NB4 (cell line): ENCODE measurements around the gene PHLDA3.

Experiments used
- DNase-seq: peaks from one replicate; pipeline ENCODE4 v3.0.0; 2010; ENCODE audit warnings: low read depth
- H3K4me3 ChIP-seq: one replicate; pipeline ENCODE4 v1.5.1; 2011; ENCODE audit warnings: mild to moderate bottlenecking, low read depth, low read length, moderate library complexity
- MYC ChIP-seq: IDR thresholded peaks from 2 replicates; pipeline ENCODE4 v1.6.1; 2011; ENCODE audit warnings: low read depth, low read length
- POLR2A ChIP-seq: IDR thresholded peaks from 2 replicates; pipeline ENCODE4 v1.6.1; 2011; ENCODE audit warnings: mild to moderate bottlenecking; ENCODE audit not compliant: insufficient read length; ENCODE audit errors: extremely low read depth
- TF ChIP-seq, protein P1 (sequence below): IDR thresholded peaks from 2 replicates; pipeline ENCODE4 v1.6.1; 2011; ENCODE audit warnings: low read depth, low read length
- TF ChIP-seq, protein P2 (sequence below): IDR thresholded peaks from one replicate; pipeline ENCODE4 v1.5.1; 2012; ENCODE audit warnings: low read depth, low read length

Gene PHLDA3

DNA sequence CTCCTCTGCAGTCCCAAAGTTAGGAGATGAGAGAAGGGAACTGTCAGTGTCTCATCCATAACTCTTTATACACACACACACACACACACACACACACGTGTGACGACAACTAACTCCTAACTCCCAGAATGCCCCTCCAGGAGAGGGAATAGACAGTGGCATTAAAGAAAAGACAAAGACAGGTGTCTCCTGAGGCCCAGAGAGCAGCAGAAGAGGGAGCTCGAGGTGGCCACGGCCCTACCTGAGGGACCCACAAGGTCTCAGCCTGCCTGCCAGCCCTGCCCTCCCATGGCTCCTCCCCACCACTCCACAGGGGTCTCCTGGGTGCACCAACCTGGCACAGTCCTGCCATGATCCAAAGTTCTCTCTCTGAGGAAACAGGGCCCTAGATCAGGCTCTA, 1.6 kb upstream of the PHLDA3 start:
- no peak overlapping the region for H3K4me3 ChIP-seq
- DNase-seq: no peak
- TF ChIP-seq, protein P1, sequence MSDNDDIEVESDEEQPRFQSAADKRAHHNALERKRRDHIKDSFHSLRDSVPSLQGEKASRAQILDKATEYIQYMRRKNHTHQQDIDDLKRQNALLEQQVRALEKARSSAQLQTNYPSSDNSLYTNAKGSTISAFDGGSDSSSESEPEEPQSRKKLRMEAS: no peak
- TF ChIP-seq, protein P2, sequence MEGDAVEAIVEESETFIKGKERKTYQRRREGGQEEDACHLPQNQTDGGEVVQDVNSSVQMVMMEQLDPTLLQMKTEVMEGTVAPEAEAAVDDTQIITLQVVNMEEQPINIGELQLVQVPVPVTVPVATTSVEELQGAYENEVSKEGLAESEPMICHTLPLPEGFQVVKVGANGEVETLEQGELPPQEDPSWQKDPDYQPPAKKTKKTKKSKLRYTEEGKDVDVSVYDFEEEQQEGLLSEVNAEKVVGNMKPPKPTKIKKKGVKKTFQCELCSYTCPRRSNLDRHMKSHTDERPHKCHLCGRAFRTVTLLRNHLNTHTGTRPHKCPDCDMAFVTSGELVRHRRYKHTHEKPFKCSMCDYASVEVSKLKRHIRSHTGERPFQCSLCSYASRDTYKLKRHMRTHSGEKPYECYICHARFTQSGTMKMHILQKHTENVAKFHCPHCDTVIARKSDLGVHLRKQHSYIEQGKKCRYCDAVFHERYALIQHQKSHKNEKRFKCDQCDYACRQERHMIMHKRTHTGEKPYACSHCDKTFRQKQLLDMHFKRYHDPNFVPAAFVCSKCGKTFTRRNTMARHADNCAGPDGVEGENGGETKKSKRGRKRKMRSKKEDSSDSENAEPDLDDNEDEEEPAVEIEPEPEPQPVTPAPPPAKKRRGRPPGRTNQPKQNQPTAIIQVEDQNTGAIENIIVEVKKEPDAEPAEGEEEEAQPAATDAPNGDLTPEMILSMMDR: no peak
- no peak for TF ChIP-seq MYC
- no peak for TF ChIP-seq POLR2A

DNA sequence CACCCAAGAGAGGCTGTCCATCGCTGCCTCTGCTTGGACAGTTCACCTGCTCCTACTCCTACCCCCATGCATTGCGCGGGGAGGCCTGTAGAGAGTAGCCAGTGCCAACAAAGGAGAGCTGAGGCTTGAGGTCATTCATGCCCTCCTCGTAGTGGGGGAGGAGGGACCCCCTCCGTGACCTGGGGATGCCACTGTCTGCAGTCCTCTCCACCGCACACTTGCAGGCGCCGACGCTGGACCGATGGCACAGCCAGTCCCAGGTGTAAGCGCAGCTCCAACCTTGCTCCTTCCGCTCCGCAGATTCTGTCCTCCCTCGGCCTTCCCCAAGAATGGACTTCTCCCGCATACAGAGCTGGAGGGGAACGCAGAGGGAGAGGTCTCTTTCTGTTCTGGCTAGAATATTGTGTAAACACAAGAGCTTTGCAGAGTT, 672 bp upstream of the PHLDA3 start:
- TF ChIP-seq, protein P2: no peak
- TF ChIP-seq POLR2A (no peak), MYC (no peak)
- TF ChIP-seq, protein P1: no peak
- no peak overlapping the region for H3K4me3 ChIP-seq
- DNase-seq: no peak

DNA sequence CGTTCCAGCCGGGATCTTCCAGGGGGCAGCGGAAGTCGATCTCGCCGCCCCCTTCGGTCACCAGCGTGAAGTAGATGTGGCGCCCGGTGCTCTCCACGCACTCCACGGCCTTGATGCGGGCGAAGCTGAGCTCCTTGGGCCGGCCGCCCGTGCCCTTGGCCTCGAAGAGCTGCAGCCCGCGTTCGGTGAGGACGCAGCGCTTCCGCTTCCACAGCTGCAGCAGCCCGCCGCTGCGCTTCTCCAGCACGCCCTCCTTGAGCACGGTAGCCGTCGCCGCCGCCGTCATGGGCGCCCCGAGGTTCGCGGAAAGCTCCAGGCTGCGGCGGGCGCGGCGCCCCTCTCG, 516 bp downstream of the PHLDA3 start:
- no peak for DNase-seq
- H3K4me3 ChIP-seq: no peak overlapping the region
- TF ChIP-seq, protein P1: no peak
- TF ChIP-seq, protein P2: no peak
- TF ChIP-seq MYC (no peak), POLR2A (no peak)

DNA sequence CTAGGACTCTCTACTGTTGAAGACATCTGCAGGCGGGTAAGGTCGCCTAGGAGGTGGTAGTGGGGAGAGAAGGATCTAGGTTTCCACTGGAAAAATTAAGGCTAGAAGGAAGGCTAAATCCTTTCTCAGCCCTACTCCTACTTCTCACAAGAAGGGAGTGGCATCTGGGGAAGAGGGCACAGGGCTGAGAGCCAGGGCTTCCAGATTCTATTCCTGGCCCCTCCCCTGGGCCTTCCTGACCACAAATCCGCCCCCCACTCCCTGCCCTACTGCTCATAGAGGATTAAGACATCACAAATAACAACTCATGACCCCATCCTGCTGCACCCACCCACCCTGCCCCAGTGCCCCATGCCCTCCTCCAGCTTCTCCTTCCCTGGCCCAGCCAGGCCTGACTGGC, 2.5 kb downstream of the PHLDA3 start:
- TF ChIP-seq POLR2A (no peak), MYC (no peak)
- TF ChIP-seq, protein P2: no peak
- TF ChIP-seq, protein P1: no peak
- no peak overlapping the region for H3K4me3 ChIP-seq
- no peak for DNase-seq

DNA sequence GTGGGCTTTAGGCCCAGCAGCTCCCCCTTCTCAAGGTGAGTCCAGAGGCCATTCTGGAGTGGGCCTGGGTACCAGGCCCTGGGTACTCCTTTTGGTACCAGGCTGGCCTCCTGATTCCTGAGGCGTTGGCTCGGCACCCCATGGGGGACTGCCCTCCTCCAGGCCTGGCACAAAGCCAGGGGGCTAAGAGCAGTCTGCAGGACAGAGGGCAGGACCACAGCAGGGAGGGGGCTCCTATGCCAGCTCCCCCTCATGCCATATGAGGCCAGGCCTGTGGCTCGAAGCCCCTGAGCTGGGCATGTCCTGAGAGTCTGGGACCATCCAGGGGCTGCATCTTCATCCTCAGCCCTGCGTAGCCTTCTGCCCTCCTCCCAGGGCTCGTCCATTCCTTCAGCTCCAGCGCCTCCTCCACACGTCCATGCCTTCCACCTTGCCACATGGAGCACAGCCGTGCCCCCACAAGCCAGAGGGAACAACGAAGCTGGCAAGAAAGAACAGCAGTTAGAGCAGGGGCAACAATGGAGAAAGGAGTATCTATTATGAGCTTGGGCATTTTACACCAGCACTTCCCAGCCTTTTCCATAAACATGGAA, 3.2 kb downstream of the PHLDA3 start:
- DNase-seq: no peak
- no peak overlapping the region for H3K4me3 ChIP-seq
- TF ChIP-seq POLR2A (no peak), MYC (no peak)
- TF ChIP-seq, protein P2: no peak
- TF ChIP-seq, protein P1: no peak
